Activated T-cell treated with anti-CD3 and anti-CD28 coated beads, Interleukin-2, amount 50 U/mL, for 1 hour (primary cell): ENCODE results near the gene GCNT4.

ENCODE experiments used
- DNase-seq: peaks from one replicate; pipeline ENCODE4 v3.0.0-alpha.2; 2020

GCNT4 gene

DNA sequence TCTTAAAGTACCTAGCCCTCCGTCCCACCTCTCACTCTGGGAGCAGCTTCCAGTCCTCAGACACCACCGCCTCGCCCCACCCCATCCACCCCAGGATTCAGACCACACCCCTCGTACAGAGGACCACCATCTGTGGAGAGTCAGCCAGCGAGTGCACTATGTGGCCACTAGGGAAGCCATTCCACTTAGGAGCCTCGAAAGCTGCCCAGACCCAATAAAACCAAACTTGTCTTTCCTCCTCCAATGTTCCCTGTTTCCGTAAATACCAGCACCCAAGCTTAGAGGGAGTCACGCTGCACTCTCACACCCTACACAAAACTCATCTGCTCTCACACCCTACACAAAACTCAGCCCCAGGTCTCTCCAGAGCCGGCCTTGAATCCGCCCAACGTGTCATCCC, 1.9 kb downstream of the GCNT4 start:
- DNase-seq = peak; percentile 42

DNA sequence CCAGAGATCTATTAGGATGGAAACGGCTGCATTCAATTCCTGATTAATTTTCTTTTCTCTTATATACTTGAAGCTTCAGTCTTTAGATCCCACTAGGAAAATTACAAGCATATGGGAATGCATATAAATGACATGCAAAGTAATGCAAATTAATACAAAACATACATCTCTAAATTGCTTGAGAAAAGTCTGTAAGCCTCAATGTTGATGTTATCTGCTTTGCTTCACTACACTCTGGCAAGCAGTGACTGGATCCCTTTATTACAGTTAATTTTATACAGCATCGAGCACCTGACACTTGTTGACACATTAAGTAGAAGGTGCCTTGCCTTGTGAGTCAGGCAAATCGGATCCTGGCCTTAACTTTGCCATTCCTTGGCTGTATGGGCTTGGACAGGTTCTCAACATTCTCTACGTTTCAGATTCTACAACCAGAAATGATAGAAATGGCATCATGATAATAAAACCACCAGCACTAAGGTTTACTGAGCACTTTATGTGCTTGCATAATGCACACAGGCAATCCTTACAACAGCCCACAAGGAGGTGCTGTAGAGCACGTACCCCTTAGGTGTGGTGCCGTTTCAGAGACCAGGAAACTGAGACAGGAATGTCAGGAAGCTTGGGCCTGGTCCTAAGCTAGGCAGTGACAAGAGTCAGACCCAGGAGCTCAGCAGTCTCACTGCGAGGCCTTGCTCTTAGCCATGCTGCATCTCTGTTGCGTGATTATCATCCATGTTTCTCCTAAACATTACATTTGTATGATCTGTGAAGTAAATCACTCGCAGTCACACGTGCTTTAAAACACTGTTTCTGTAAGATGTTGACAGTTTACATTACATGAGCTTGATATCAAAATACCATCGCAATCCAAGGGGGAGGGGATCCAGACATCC, 2.7 kb downstream of the GCNT4 start:
- DNase-seq = peak; percentile 66

DNA sequence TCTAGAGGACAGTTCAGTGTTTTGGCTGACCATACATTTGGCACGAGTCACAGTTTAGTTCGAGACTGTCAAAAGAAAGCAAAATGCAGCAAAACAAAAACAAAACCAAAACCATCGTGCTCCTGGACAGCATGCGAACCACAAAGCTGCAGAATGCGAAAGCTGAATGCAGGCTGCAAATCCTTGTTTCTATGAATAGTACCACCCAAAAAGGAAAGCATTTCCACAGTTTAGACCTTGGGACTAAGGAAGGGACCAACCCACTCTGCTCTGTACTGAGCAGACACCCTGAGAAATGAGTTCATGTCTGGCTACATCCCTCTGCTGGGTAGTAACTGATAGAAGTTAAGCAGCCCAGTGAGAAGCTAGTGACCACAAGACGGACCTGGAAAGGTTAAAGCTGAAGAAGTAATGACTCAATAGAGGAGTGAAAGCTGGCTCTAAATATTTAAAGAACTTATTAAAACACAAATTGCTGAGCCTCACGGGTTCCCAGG, 3.9 kb downstream of the GCNT4 start:
- DNase-seq = no peak

DNA sequence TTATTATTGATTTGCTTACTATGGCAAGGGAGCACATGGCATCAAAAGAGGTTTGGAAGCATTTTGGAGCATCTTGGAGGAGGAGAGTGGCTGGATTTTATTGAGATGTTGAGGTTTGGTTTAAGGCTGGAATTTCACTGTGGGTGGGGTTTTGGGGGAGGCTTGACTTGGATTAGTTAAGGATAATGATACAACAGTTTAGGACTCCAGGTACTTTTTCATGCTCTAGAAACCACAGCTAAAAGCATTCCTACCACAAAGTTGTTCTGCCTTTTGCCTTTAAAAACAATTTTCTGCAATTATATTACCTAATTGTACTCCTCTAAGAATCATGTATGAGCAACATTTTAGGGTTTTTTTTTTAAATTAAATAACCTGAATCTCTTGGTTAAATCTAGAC, 5.0 kb downstream of the GCNT4 start:
- no peak for DNase-seq

DNA sequence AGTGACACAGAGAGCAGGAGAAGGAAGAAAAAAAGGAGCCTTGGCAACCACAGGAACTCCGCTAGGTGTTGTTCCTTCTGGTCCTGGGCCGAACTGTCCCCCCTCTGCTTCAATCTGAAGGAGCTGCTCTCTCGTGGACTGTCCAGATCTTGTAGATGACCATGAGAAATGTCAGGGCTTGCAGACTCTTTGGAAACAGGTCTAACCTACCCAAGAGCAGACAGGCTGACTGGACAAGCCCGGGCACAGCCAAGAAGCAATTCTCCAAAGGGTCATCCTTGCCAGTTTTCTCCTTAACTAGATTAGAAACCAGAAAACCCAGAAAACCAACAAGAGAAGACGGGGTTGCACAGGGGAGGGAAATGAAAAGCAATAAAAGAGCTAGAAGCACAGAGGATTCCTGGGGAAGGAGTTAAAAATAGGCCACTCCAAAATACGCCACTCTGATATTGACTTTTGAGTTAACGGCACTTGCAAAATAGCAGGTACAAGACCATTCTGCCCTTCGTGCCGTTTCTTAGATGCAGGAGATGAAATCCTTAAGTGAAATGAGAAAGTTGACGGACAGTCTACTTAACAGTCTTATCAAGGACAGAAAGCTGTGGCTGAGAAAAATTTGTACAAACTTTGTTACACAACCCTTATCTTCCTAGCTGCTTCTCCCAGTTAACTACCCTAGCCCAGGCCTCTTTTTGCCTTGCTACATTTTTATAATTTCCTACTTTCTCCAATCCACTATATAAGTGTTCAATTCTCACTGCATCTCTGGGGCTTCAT, 5.8 kb downstream of the GCNT4 start:
- DNase-seq = no peak

DNA sequence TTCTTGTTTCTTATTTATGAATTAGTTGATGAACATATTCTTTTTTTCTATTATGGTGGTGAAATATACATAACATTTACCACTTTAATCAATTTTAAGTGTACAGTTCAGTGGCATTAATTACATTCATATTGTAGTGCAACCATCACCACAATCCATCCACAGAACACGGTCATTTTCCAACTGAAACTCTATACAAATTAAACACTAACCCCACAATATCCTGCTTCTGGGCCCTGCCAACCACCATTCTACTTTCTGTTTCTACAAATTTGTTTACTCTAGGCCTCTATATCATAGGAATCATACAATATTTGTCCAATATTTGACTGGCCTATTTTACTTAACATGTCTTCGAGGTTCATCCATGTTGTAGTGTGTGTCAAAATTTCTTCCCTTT, 7.3 kb downstream of the GCNT4 start:
- no peak for DNase-seq

DNA sequence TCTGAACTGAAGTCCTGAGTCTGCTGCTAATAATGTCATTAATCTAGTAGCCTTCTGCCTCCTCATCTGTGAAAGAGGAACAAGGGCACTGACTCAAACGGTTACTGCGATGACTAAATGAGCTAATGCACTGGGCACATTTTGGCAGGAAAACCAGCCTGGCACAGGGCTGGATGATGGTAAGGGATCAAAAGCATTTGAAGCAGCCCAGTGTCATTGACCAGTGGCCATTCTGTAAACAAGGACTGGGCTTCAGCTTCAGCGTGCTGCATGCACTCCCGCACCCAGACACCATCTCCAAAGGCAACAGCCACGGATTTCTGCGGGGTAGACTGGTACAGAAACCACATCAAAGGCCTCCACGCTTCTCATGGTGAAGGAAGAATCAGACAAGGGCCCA, 8.0 kb downstream of the GCNT4 start:
- no peak for DNase-seq

DNA sequence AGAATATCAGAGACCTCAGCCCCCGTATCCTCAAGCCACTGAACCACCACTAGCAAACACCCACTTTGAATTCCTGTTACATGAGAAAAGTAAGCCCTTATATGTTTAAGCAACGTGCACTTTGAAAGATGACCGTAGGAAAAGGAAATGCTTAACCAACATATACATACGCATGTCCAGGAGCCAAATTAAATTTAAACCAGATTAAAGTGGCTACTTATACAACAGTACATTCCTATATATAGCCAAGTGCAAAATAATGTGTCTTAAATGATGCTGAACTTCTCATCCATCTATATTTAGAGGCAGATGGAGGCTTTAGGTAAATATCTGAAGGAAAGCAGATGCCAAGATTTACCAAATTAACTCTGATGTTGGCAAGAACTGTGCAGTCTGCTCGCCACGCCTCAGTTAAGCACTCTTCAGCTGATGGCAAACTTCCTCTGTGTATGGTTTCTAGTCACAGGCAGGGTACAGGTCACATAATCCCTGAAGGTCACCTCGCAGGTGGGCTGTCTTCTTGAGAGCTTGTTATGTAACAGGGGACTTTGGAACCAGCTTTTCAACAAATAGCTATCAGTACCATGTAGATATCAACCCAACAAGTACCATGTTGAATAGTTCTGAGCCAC, 8.6 kb downstream of the GCNT4 start:
- no peak for DNase-seq

DNA sequence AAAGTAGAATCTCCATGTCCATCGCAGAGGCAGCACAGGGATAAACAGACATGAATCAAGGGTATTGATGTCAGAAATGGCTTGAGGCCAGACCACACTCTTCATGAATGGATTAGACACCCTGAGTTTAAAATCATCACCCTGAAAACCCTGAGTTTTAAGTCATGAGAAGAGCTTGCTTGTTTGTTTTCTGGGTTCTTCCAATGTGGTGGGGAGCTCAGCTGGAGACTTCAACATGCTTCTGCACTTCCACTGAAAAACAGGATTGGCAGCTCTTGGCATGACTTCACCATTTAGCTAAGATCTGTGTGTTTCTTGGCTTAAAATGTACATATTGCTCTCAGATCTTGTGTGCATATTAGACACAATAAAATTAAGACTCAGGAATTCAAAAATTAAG, 9.8 kb downstream of the GCNT4 start:
- no peak for DNase-seq

DNA sequence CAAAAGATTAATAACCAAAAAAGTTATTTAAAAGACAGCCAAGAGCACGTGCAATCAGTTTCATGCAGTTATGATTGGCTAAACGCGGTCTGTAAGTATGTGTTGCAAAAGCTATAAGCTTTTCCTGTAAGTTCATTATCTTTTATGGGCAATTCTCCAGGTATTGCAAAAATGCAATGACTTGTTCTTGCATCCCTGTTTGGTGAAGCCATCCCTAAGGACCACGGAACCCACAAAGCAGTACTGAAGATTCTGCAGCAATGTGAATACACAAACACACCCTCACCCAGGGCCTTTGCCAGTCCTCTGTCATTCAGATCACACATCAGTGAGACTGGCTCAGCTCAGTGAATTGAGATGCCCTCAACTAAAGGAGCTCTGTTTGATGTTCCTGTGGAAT, 11.4 kb downstream of the GCNT4 start:
- DNase-seq = no peak

DNA sequence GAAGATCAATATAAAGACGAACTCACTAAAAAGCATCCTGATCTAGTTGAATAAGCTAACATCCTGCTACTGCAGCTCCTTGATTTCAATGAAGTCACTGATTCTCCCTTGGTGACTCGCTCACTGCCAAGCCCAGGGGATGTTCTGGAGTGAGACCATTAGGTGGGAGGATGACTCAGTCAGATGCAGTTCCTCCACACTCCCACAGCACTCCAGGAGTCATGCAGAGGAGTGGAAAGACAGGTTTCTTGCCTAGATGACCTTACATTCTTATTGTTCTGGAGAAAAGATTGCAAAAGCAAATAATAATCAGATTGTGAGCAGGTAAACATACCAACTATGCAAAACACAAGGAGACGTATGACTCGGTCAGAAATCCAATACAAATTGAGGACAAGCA, 15.3 kb downstream of the GCNT4 start:
- no peak for DNase-seq

DNA sequence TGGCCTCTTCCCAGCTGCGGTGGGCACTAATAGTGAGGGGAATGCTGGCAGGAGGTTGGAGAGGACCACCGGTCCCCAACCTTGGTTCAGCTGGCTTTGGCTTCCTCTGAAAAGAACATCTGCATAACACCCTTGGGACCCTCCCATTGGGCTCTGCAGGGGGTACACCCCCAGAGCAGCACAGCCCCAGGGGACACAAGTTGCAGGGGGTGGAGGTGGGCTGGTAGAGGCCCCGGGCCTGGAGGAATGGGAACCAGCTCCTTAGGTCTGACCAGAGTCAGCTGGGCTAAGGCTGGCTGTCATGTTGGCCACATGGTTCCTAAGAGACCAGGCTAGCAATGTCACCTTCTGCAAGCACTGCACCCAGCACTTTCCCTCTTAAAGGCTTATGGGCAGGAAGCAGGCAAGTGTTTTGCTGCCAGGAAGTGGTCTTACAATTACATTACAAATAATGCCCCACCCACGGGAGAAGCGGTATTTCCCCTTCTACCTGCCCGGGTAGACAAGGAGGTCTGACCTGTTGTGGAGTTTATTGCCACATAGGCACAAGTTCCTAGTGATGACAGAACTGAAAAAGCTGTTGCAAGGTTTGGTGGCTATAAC, 18.1 kb downstream of the GCNT4 start:
- DNase-seq = no peak

DNA sequence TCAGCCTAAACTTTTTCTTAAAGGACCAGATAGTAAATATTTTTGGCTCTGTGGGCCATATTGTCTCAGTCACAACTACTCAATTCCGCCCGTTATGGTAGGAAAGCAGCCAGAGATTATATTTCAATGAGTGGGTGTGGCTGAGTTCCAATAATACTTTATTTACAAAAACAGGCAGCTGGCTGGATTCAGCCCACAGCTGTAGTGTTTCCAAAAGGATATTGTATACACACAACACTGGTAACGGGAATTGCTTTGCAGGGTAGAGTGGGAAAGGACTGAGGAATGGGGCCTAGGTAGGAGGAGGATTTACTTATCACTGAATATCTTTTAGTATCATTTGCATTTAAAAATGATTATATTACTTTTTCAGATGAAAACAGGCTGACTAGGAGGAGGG, 21.0 kb downstream of the GCNT4 start:
- no peak for DNase-seq

DNA sequence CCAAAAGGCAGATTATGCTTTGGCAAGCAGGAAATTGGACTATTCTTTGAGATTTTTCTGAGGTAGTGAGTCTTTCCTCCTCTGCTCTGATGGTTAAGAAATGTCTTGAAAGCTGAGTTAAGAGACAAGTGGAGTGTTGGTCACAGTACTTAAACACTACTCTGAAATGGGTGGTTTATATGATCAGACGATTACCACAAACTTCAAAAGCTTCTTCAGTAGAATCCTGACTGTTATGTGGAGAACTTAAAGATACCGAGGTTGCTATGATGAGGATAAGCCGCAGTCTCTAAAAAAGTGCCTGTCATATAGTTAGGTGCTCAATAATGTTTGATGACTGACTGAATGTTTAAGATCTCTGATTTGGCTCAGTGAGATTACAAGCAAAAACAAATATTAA, 24.3 kb downstream of the GCNT4 start:
- DNase-seq = no peak

DNA sequence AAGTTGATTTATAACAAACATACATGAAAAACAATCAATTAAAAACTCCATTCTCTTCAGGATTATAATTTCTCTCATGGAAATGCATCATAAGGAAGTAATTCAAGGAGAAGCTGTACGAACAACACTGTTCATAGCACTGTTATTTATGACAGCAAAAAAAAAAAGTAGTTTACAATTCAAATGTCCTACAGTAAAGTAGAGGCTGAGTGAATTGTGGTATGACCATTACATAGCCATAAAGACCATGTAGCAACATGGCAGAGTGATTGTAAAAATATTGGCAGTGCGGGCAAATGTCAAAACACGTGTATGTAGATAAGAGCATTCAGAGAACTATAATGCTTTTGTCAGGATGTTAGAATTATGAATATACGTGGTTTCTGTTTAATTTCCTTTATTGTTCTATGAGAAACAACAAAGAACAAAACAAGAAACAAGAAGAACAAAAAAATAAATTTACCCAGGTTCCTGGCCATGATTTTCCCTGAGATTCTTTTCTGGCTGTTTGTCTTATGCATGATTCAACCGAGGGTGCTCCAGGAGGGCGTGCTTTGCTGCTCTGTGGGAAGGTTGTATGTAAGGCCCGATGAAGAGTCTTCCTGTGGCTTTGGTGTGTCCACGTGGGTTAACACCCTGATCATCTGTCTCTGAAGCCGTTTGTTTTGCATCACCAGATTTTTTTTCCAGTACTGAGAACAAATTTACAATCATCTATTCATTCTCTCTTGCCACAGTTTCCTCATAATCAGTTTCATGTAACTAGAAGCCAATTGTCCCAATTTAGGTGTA, 28.8 kb downstream of the GCNT4 start:
- DNase-seq = no peak

DNA sequence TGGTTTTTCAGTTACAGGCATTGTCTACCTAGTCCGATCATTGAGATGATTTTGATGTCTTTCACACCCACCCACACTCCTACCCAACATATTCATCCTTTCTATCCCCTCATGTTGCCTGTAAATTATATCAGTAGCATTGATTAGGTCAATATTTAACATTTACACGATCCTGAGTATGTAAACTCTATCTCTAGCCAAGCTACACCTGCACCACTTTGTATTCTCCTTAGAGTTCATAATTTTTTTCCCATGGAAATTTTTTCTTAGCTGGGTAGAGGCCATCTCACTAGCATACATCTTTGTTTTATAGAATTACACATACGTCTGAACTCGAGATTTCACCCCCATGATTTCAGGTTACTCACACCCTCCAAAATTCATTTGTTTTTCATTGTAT, 30.6 kb downstream of the GCNT4 start:
- DNase-seq = no peak

DNA sequence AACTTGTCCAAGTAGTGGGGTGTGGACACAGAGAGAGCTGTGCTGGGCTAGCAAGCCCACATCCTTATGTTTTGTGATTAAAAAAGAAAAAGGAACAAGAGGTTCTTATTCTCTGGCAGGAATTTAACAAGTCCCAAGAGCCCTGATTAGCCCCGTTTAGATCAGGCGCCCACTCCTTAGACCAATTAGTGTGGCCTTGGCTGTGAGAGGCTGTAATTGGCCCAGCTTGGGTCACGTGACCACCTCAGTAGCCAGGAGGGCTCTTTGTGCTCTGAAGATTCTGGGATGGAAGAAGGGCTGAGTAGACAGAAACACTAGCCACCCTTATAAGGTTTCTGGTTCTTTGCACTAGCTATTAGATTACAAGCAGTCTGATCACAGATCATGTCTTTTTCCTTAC, 31.1 kb downstream of the GCNT4 start:
- no peak for DNase-seq

DNA sequence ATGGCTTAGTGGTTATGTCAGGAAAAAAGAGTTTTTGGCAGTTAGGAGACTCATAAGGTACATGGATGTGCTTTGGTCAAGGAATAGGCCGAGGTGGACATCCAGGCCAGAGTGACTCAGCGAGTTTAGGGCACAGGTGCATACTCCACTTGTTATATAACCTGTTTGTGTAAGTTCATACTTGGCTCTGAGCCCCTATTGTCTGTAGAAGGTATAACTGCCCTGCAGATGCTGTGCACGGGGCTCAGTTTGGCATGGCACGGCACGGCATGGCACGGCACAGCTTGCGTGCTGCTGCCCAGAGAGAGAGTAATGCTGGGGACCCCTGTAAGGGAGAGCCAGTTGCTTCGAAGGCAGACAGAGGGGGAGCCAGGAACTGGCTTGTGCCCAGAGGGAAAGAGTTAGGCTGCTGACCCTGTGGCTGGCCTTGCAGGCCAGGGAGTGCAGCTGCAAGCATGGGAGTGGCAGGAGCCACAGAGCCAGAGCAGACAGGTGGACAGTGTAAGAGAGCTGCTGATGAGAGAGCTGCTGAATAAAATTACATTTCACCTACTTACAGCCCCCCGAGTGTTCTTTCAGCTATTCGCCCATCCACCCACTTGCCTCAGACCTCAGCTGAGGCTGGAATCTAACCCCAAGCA, 32.2 kb downstream of the GCNT4 start:
- no peak for DNase-seq

DNA sequence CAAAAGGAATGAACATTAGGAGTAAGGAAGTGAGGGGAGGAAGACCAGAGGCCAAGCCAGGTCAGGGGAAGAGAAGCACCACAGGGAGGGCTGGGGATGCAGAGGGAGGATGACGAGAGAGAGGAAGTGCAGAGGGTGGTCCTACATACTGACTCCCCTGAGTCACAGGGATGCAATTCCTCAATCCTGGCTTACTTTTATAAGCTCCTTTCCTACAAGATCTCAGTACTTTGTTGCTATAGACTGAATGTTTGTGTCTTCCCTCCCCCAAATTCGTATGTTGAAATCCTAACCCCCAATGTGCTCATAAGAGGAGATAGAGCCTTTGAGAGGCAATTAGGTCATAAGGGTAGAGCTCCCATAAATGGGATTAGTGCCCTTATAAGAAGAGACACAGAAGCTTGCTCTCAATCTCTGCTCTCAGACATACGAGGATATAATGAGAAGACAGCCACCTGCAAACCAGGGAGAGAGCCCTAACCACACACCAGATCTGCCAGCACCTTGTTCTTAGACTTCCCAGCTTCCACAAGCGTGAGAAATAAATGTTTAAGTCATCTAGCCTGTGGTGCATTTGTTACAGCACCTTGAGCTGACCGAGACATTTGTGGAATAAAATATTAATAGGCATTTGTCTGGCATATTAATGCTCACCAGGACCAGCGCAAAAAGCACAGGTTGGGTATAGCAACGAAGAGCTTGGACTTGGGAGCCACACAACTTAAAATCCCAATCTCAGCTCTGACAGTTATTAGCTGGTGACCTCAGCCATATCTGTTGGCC, 33.4 kb downstream of the GCNT4 start:
- no peak for DNase-seq

DNA sequence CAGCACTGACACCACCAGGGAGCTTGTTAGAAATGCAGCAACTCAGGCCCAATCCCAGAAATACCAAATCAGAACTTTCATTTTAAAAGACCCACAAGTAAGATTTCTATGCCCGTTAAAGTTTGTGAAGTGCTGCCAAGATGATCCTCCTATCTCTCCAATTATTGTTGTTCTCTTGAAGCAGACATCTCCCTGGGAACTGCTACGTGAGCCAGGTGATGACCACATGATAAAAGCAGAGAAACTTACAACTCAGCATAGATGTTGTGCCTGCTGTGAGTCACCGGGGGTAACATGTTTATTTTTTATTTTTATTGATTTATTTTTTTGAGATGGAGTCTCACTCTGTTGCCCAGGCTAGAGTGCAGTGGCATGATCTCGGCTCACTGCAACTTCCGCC, 34.4 kb downstream of the GCNT4 start:
- no peak for DNase-seq

DNA sequence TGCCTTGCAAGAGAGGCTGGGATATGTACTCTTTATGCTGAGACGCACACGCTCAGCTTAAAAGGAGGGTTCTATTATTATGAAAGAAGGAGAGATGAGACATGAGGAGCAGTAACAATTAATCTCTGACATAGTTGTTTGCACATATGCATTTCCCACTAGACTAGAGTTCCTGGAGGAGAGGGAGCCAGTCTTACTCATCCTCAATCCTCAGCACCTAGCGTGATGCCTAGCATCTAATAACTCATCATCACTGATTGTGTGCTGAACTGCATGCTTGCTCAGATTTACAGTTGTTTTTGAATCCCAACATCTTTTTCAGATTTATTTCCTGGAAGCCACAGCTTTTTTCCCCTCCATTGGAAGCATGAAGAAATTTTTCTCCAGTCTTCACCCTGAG, 35.5 kb downstream of the GCNT4 start:
- no peak for DNase-seq
